AG04450 (cell line): ENCODE data around the gene LASP1. TPM values are rescaled to one million over a fixed set of nuclear protein-coding genes. Genes with fewer than 3 reads are reported as not detected.

Experiments used
- CTCF ChIA-PET: fragments of 300-600, 350-600 bp; formaldehyde crosslinking; extraction: SDS; loops from one replicate; lab custom pipeline; 2022; ENCODE audit warnings: antibody characterized with exemption, inconsistent platforms; lab: Charles Lee
- POLR2A ChIA-PET: fragments of 350-600 bp; formaldehyde crosslinking; extraction: SDS; loops from one replicate; lab custom pipeline; 2021; ENCODE audit warnings: antibody characterized with exemption, inconsistent platforms; lab: Yijun Ruan, JAX
- DNase-seq: peaks from one replicate; pipeline ENCODE4 v3.0.0-alpha.2; 2011; ENCODE audit warnings: low read depth, low spot score
- H3K27ac ChIP-seq: one replicate; pipeline ENCODE4 v1.5.1; 2012; ENCODE audit warnings: low read depth, low read length, control low read depth
- H3K27me3 ChIP-seq: one replicate; pipeline ENCODE4 v1.6.0; 2012; ENCODE audit warnings: low read length; ENCODE audit not compliant: control insufficient read depth, insufficient read depth
- H3K4me3 ChIP-seq: 2 replicates; pipeline ENCODE4 v1.5.1; 2011; ENCODE audit warnings: mild to moderate bottlenecking, low read depth, low read length, control low read depth
- H3K9me3 ChIP-seq: 2 replicates; pipeline ENCODE4 v1.5.1; 2012; ENCODE audit warnings: low read length; ENCODE audit not compliant: control insufficient read depth, insufficient read depth
- polyA plus RNA-seq: library from polyadenylated mRNA; depleted of rRNA; stranded (reverse); fragments of >200 nt; gene quantifications from 2 replicates; pipeline ENCODE4 v1.2.3, GENCODE V29; 2011
- TF ChIP-seq, protein P1 (sequence below): IDR thresholded peaks from 2 replicates; pipeline ENCODE4 v1.5.1; 2011; ENCODE audit warnings: low read depth, low read length, control low read depth, inconsistent platforms

Gene LASP1
- polyA plus RNA-seq, 1 experiment: 181 TPM

DNA sequence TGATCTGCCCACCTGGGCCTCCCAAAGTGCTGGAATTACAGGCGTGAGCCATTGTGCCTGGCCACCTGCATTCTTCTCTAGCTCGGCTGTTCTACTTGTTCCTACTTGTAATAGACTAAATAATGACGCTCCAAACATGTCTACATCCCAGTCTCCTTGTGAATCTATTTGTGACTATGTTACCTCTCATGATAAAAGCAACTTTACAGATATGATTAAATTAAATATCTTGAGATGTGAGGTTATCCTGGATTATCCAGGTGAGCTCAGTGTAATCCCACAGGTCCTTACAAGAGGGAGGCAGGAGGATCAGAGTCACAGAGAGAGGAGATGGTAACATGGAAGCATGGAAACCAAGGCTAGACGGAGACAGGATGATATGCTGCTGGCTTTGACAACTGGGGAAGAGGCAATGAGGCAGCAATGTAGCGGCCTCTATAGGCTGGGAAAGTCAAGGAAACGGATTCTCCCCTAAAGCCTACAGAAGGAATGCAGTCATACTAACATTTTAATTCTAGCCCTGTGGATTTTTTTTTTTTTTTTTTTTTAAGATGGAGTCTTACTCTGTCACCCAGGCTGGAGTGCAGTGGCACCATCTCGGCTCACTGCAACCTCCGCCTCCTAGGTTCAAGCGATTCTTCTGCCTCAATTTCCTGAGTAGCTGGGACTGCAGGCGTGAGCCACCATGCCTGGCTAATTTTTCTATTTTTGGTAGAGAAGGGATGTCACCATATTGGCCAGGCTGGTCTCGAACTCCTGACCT is 5.0 kb upstream of the LASP1 start:
- ChIA-PET CTCF (no interaction called here), POLR2A (interaction anchor here (0.7 kb wide), 2 partner anchors 21 to 206 kb away, joined by 4 to 5 read pairs; no protein-coding TSS in a partner anchor)

DNA sequence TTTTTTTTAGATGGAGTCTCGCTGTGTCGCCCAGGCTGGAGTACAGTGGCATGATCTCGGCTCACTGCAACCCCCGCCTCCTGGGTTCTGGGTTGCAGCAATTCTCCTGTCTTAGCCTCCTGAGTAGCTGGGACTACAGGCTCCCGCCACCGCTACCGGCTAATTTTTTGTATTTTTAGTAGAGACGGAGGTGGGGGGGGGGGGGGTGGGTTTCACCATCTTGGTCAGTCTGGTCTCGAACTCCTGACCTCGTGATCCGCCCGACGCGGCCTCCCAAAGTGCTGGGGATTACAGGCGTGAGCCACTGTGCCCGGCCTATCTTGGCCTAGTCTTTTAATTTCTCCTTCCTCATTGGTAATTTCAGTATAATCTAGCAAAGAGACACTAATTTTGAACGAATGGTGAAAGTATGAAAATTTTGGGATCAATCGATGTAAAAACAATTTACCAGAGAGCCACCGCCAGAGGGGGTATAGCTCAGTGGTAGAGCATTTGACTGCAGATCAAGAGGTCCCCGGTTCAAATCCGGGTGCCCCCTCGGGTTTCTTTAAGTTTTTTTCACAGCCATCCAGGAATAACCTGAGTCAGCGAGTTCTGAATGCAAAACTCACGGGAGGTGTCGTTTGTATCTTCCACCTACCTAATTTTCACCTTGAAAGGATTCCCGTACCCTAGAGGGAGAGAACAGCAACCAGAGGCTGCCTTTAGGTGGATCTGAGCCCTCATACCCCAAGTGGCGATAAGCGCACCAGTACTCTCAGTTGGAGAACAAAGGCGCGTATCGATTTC is 2.5 kb upstream of the LASP1 start:
- CTCF ChIA-PET: interaction anchor here (0.6 to 1.3 kb wide), 6 partner anchors 30 to 600 kb away, joined by 3 to 6 read pairs (median 4); no protein-coding TSS in a partner anchor

More for the DNA sequence above, 5.0 kb upstream of the LASP1 start:
- DNase-seq: no peak
- TF ChIP-seq, protein P1, sequence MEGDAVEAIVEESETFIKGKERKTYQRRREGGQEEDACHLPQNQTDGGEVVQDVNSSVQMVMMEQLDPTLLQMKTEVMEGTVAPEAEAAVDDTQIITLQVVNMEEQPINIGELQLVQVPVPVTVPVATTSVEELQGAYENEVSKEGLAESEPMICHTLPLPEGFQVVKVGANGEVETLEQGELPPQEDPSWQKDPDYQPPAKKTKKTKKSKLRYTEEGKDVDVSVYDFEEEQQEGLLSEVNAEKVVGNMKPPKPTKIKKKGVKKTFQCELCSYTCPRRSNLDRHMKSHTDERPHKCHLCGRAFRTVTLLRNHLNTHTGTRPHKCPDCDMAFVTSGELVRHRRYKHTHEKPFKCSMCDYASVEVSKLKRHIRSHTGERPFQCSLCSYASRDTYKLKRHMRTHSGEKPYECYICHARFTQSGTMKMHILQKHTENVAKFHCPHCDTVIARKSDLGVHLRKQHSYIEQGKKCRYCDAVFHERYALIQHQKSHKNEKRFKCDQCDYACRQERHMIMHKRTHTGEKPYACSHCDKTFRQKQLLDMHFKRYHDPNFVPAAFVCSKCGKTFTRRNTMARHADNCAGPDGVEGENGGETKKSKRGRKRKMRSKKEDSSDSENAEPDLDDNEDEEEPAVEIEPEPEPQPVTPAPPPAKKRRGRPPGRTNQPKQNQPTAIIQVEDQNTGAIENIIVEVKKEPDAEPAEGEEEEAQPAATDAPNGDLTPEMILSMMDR: peak; percentile 58
- Histone ChIP-seq H3K4me3 (no peak overlapping the region), H3K9me3 (no peaks in the 10 kb centered on the region), H3K27me3 (no peaks in the 10 kb centered on the region), H3K27ac (no peak overlapping the region)

DNA sequence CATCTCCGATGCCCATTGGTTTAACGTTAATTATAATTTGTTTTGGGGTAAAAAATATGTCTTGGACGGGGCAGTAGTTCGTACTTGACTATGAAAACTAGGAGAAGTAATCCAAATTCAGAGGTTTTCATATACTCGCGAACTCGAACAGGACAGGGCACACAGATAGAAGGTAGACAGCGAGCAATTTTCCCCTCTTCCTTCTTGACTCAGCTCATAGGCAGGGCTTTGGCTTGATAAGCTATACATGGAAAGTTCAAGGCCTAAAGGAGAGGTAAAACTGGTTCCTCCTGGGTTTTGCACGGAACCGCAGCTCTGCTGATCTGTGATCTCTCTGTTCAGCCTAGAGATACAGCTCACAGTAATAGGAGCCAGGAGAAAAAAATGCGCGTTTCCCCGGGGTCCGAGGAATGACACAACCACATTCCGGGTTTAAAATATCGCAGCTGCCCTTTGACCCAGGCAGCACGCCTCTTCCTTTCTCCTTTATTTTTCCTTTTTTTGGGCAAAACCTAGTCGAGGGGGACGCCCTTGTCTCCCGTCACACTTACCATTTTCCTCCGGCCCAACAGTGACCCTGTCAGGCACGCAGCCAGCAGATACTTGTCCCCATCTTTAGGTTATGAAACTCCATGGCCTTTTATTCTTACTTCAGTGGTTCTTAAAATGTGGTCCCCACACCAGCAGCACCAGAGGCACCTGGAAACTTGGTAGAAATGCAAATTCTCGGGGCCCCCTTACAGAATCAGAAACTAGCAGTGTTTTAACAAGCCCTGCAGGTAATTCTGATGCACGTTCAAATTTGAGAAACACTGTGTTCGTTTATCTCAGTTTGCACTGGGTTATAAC is 1.7 kb upstream of the LASP1 start:
- POLR2A ChIA-PET: interaction anchor here (0.6 to 6.5 kb wide), 10 partner anchors 9 to 1378 kb away, joined by 3 to 74 read pairs (median 6); partner anchors contain the start of genes DUSP14, PIP4K2B and RPL23
- TF ChIP-seq, protein P1: no peak
- CTCF ChIA-PET: interaction anchor here (0.6 to 1.5 kb wide), 4 partner anchors 11 to 296 kb away, joined by 3 to 5 read pairs (median 4); no protein-coding TSS in a partner anchor
- no peaks in the 10 kb centered on the region; the same call in 1 of the 2 replicates for H3K9me3 ChIP-seq
- no peak for DNase-seq
- H3K27me3 ChIP-seq: no peaks in the 10 kb centered on the region
- peak overlapping the region; percentile 81 for H3K27ac ChIP-seq
- H3K4me3 ChIP-seq: peak overlapping the region; percentile 98

More for the DNA sequence above, 2.5 kb upstream of the LASP1 start:
- no peak for DNase-seq
- Histone ChIP-seq H3K27ac (peak overlapping the region; percentile 81), H3K27me3 (no peaks in the 10 kb centered on the region), H3K4me3 (peak overlapping the region; percentile 98), H3K9me3 (no peaks in the 10 kb centered on the region; the same call in 1 of the 2 replicates)
- TF ChIP-seq, protein P1: peak; percentile 42
- POLR2A ChIA-PET: interaction anchor here (0.6 to 6.5 kb wide), 5 partner anchors 14 to 373 kb away, joined by 3 to 74 read pairs (median 4); partner anchors contain the start of gene RPL23

DNA sequence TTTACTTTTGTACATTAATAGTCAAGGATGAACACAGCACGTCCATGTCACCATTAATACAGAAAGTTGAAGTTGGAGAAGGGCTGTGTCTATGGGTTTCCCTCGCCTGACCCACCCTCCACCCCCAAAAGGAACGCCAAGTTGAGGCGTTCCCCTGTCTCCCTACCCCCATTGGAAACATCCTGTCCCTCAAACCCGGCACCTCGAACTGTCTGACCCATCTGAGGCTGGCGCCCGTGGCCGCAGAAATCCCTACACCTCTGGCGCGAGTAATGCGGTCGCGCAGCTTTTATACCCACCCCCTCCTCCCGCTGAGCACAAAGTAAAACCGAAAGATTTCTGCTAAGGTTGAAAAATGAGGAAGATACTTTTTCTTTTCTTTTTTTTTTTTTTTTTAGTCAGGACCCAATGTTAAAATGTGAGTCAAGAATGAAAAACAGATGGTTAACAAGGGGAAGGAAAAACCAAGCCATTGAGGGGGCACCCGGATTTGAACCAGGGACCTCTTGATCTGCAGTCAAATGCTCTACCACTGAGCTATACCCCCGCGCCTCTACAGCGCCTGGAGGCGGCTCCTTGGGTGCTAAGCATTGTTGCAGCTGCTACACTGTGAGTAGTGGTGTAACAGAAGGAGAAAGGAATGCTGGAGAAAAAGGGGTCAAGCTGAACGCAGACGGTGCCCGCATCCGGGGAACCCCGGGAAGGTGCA is 887 bp upstream of the LASP1 start:
- Histone ChIP-seq H3K27me3 (no peaks in the 10 kb centered on the region), H3K9me3 (no peaks in the 10 kb centered on the region; the same call in 1 of the 2 replicates), H3K27ac (peak overlapping the region; percentile 96), H3K4me3 (peak overlapping the region; percentile 98)
- ChIA-PET CTCF (interaction anchor here (0.6 to 1.5 kb wide), 4 partner anchors 12 to 284 kb away, joined by 3 to 5 read pairs (median 4); no protein-coding TSS in a partner anchor), POLR2A (interaction anchor here (0.5 to 6.5 kb wide), 22 partner anchors 8 to 1379 kb away, joined by 3 to 74 read pairs (median 6); partner anchors contain the start of genes DUSP14, PIP4K2B, PLXDC1 and PSMB3)
- DNase-seq: peak; percentile 77
- TF ChIP-seq, protein P1: peak; percentile 36
